Tibial nerve (tissue), 4 donors: Measurements from ENCODE around the gene PKHD1.

Source experiments
- EP300 ChIP-seq, 2 donors: sonication (generic); formaldehyde crosslinking; IDR thresholded peaks; one replicate each; pipeline ENCODE4 v1.6.1; 2017; ENCODE audit warnings: antibody characterized with exemption in 2 of 2, mild to moderate bottlenecking in 1 of 2
- TF ChIP-seq, protein P1 (sequence below), 5 experiments: fragments of 200-600 bp in 3 of 5; fragments of 450-650 bp in 2 of 5; sonication (generic) in 3 of 5; IDR thresholded peaks; one replicate each; pipeline ENCODE4 v1.5.1; 2016 to 2019; ENCODE audit warnings: antibody characterized with exemption in 5 of 5, mild to moderate bottlenecking in 3 of 5, moderate library complexity in 2 of 5

DNA sequence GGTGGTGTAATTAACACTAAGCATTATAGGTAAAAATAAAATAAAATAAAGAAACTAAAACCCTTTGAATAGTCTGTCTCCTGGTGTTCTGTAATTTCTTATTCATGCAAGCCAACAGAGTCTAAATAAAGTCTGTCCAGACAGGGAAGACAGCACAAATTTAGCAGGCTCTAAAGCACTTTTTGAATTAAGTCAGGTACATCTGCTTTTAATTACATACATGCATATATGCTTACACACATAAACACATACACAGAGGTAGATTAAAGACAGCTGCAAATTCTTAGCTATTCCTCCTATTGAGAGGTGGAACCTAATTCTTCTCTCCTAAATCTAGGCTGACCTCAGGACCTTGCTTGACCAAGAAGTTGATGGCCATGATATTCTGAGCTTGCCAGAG lies 262.5 kb downstream of the PKHD1 start:
- TF ChIP-seq, protein P1, sequence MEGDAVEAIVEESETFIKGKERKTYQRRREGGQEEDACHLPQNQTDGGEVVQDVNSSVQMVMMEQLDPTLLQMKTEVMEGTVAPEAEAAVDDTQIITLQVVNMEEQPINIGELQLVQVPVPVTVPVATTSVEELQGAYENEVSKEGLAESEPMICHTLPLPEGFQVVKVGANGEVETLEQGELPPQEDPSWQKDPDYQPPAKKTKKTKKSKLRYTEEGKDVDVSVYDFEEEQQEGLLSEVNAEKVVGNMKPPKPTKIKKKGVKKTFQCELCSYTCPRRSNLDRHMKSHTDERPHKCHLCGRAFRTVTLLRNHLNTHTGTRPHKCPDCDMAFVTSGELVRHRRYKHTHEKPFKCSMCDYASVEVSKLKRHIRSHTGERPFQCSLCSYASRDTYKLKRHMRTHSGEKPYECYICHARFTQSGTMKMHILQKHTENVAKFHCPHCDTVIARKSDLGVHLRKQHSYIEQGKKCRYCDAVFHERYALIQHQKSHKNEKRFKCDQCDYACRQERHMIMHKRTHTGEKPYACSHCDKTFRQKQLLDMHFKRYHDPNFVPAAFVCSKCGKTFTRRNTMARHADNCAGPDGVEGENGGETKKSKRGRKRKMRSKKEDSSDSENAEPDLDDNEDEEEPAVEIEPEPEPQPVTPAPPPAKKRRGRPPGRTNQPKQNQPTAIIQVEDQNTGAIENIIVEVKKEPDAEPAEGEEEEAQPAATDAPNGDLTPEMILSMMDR (IDR thresholded peaks at IDR 0.05), result no peak
- no peak for TF ChIP-seq EP300 (IDR thresholded peaks at IDR 0.05)
